Muscle layer of duodenum (tissue), 2 donors: ENCODE measurements around the gene SYAP1.

ENCODE experiments used
- H3K27ac ChIP-seq: one replicate; pipeline ENCODE4 v1.7.0; 2013; ENCODE audit warnings: mild to moderate bottlenecking, low read length
- H3K27me3 ChIP-seq: one replicate; pipeline ENCODE4 v1.7.0; 2013; ENCODE audit warnings: low read depth, mild to moderate bottlenecking, control low read depth, low read length
- H3K36me3 ChIP-seq, 2 donors: one replicate each; pipeline ENCODE4 v1.7.0; 2013; ENCODE audit warnings: low read length in 2 of 2, control low read depth in 1 of 2, mild to moderate bottlenecking in 1 of 2; ENCODE audit not compliant: insufficient read depth in 2 of 2, control insufficient read depth in 1 of 2
- H3K4me1 ChIP-seq, 2 donors: one replicate each; pipeline ENCODE4 v1.7.0; 2013; ENCODE audit warnings: low read length in 2 of 2, mild to moderate bottlenecking in 2 of 2, control low read depth in 1 of 2, moderate library complexity in 1 of 2; ENCODE audit not compliant: insufficient read depth in 2 of 2, control insufficient read depth in 1 of 2
- H3K4me3 ChIP-seq, 2 donors: one replicate each; pipeline ENCODE4 v1.7.0; 2013; ENCODE audit warnings: low read length in 2 of 2, low read depth in 1 of 2, mild to moderate bottlenecking in 1 of 2
- H3K9me3 ChIP-seq, 2 donors: one replicate each; pipeline ENCODE4 v1.7.0; 2013; ENCODE audit warnings: low read length in 2 of 2, control low read depth in 1 of 2, mild to moderate bottlenecking in 1 of 2; ENCODE audit not compliant: control insufficient read depth in 1 of 2
- donor health status: healthy.

The SYAP1 gene

GRCh38 chrX:16719334-16720084 lies at the start of gene SYAP1:
TSS of gene SYAP1 (plus strand) at chrX:16719612. CDS start at chrX:16719725, 113 bp downstream.
- peaks cover 0 to 6% of the 10 kb centered on the region in 2 donors for H3K36me3 ChIP-seq
- peak within 1 kb of the TSS; percentile 62 to 83 for H3K4me3 ChIP-seq

GRCh38 chrX:16671005-16671404 lies 48.4 kb upstream of the SYAP1 start:
- Histone ChIP-seq H3K4me1 (no peaks in the 10 kb centered on the region), H3K9me3 (no peaks in the 10 kb centered on the region), H3K36me3 (no peaks in the 10 kb centered on the region), H3K27ac (no peak overlapping the region), H3K27me3 (no peaks in the 10 kb centered on the region), H3K4me3 (no peak overlapping the region)

More at GRCh38 chrX:16719334-16720084, at the start of gene SYAP1:
- no peaks in the 10 kb centered on the region for H3K27me3 ChIP-seq
- H3K9me3 ChIP-seq = no peaks in the 10 kb centered on the region
- peak within 1 kb of the TSS; percentile 99 for H3K27ac ChIP-seq
- H3K4me1 ChIP-seq = peaks cover 0 to 16% of the 10 kb centered on the region in 2 donors

- peaks cover 3 to 21% of the 10 kb centered on the region in 2 donors for H3K36me3 ChIP-seq
- H3K4me3 ChIP-seq = no peak overlapping the region
- H3K9me3 ChIP-seq = no peaks in the 10 kb centered on the region
- no peak overlapping the region for H3K27ac ChIP-seq
- no peaks in the 10 kb centered on the region for H3K27me3 ChIP-seq
- H3K4me1 ChIP-seq = no peaks in the 10 kb centered on the region
These were observed 40.7 kb upstream of the SYAP1 start for GRCh38 chrX:16678689-16679088.

- H3K27ac ChIP-seq = no peak overlapping the region
- H3K27me3 ChIP-seq = no peaks in the 10 kb centered on the region
- no peak overlapping the region for H3K4me3 ChIP-seq
- peaks cover under 1 to 16% of the 10 kb centered on the region in 2 donors for H3K36me3 ChIP-seq
- no peaks in the 10 kb centered on the region for H3K9me3 ChIP-seq
- no peaks in the 10 kb centered on the region for H3K4me1 ChIP-seq
These were observed 36.3 kb upstream of the SYAP1 start for GRCh38 chrX:16683007-16683664.

GRCh38 chrX:16687514-16687913 lies 31.9 kb upstream of the SYAP1 start:
- H3K27ac ChIP-seq = no peak overlapping the region
- peaks cover 4 to 11% of the 10 kb centered on the region in 2 donors for H3K36me3 ChIP-seq
- no peaks in the 10 kb centered on the region for H3K27me3 ChIP-seq
- no peaks in the 10 kb centered on the region for H3K4me1 ChIP-seq
- H3K9me3 ChIP-seq = no peaks in the 10 kb centered on the region
- H3K4me3 ChIP-seq = no peak overlapping the region

GRCh38 chrX:16695079-16695676 lies 24.2 kb upstream of the SYAP1 start:
- Histone ChIP-seq H3K36me3 (peaks cover 10 to 21% of the 10 kb centered on the region in 2 donors), H3K4me3 (no peak overlapping the region), H3K4me1 (no peaks in the 10 kb centered on the region), H3K27me3 (no peaks in the 10 kb centered on the region), H3K27ac (no peak overlapping the region), H3K9me3 (no peaks in the 10 kb centered on the region)

- no peaks in the 10 kb centered on the region for H3K27me3 ChIP-seq
These were observed 22.5 kb upstream of the SYAP1 start for GRCh38 chrX:16696956-16697355.

GRCh38 chrX:16699389-16699788 lies 20.0 kb upstream of the SYAP1 start:
- Histone ChIP-seq H3K9me3 (no peaks in the 10 kb centered on the region), H3K27ac (no peak overlapping the region), H3K27me3 (no peaks in the 10 kb centered on the region), H3K4me1 (no peaks in the 10 kb centered on the region), H3K4me3 (no peak overlapping the region), H3K36me3 (peaks cover 6% of the 10 kb centered on the region in 2 donors)

More at GRCh38 chrX:16696956-16697355, 22.5 kb upstream of the SYAP1 start:
- Histone ChIP-seq H3K4me3 (no peak overlapping the region), H3K9me3 (no peaks in the 10 kb centered on the region), H3K27ac (no peak overlapping the region), H3K36me3 (peaks cover 10 to 17% of the 10 kb centered on the region in 2 donors), H3K4me1 (no peaks in the 10 kb centered on the region)

- H3K27me3 ChIP-seq = no peaks in the 10 kb centered on the region
- H3K27ac ChIP-seq = no peak overlapping the region
- H3K9me3 ChIP-seq = no peaks in the 10 kb centered on the region
- no peak overlapping the region for H3K4me3 ChIP-seq
- H3K4me1 ChIP-seq = no peaks in the 10 kb centered on the region
- H3K36me3 ChIP-seq = peaks cover 6% of the 10 kb centered on the region in 2 donors
These were observed 18.7 kb upstream of the SYAP1 start for GRCh38 chrX:16700734-16701133.

- H3K36me3 ChIP-seq = peaks cover 1 to 3% of the 10 kb centered on the region in 2 donors
- H3K9me3 ChIP-seq = no peaks in the 10 kb centered on the region
- no peaks in the 10 kb centered on the region for H3K27me3 ChIP-seq
- no peak overlapping the region for H3K4me3 ChIP-seq
- no peak overlapping the region for H3K27ac ChIP-seq
- no peaks in the 10 kb centered on the region for H3K4me1 ChIP-seq
These were observed 16.5 kb upstream of the SYAP1 start for GRCh38 chrX:16702700-16703599.
